GM18499 (cell line): ENCODE data around the gene BCL2L11.

Experiments used
- ATAC-seq: cut with Tn5 transposase; IDR thresholded peaks from one replicate; pipeline ENCODE4 v1.9.1; 2021; ENCODE audit warnings: moderate number of reproducible peaks; ENCODE audit not compliant: insufficient read depth, unreplicated experiment

BCL2L11 gene

DNA sequence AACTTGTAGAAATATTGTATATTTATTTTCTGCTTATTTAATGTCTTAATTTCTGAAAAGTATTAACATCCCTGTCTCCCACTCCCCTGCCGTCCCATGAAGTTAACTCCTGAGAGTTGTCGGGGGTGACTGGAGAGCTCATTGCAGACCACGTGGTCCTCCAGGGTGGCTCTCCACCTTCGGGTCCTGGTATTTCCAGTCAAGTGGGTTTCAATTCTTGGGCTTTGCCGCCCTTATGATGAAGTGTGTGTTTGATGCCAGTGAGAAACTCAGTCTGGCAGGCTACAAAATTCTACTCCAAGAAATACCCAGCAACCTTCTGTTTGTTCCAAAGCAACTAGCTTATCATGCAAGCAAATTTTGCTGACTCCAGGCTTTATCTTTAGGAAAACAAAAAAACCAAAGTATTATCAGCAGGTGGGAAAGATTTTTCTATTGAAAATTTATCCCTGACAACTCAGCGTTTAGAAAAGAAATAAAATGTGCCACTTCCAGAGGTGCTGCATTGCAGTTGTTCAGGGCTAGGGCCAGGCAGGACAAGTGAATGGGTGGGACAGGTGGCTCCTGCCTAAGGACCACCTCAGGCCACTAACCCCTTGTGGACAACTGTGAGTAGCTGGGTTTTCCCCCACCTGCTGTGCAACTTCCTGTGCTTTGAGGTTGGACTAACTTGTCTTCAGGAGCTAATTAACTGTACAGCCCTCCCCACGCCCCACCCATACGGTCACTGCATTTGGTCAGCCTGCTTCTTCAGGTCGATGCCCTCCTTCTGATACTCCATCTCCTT is 46.6 kb downstream of the BCL2L11 start:
- ATAC-seq, result no peak

DNA sequence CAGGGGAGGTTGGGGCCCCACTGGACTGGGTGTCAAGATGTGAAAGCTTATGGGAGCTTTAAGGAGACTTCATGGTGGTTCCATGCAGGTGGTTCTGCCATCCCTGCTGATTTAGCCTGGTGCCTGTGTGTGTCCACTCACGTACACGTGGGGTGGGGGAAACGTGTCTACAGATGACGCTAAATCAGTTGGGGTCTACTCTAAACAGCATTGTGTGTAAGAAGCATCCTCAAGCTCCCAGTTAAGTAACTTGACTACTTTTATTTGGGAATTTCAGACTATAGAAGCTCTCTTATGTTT is 47.1 kb downstream of the BCL2L11 start:
- no peak for ATAC-seq

DNA sequence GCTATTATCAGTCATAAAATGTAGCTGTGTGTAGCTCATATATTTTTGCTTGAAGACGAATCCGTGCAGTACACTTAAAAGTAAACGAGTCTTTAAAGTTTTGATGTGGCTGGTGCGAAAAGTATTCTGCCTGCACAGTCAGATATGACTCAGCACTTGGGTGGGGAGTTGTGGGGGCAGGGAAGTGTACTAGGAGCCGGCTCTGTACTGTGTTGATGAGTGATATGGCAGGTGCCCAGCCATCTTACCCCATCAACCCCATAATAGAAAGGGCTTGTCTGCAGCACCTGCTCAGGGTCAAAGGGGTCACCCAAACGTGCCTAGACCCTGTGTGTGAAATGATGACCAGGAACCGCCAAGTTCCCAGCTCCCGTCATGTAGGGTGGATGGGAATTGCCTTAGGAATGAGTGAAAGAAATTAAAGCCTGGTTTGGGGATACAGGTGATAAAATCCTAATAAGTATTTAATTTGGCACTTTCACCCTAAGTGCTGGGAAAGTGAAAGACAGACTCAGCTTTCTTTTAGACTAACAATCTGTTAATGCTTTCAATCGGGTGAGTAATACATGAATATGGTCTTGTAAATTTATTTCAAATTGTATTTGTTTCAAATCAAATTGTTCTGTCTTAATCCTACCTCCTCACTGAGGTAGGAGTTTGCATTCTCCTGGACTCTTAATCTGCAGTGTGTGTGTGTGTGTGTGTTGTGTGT is 48.0 kb downstream of the BCL2L11 start:
- peak; percentile 42 for ATAC-seq

DNA sequence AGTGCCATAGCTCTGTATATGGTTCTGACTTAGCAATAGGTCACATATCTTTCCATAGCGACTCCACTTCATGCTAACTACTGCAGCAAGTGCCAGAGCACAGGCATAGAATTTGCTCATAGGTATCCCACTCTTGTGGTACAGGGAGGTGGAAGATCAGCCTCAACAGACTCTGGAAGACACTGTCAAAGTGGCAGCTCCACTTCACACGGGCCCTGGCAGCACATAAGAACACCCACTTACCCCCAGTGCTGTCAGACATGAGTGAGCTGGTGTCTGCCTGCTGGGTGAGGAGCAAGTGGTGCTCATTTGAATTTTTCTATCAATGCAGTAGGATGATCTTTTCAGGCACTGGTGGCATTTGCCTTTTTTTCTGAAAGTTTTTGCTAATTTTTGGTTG is 48.6 kb downstream of the BCL2L11 start:
- ATAC-seq, result no peak

DNA sequence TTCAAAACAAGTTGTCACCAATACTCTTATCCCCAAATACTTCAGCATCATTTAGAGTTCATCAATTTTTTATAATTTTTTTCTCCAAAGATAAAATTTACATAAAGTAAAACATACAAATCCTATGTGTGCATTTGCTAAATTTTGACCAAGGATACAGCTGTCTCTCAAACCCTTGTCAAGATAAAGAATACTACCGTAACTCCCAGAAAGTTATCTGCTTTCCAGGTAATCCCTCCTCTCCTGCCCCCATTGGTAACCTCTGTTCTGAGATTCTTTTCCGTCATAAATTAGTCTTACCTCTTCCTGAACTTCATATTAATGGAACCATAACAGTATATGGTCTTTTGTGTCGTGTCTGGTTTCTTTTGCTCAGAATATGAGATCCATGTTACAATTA is 49.2 kb downstream of the BCL2L11 start:
- ATAC-seq, result no peak

DNA sequence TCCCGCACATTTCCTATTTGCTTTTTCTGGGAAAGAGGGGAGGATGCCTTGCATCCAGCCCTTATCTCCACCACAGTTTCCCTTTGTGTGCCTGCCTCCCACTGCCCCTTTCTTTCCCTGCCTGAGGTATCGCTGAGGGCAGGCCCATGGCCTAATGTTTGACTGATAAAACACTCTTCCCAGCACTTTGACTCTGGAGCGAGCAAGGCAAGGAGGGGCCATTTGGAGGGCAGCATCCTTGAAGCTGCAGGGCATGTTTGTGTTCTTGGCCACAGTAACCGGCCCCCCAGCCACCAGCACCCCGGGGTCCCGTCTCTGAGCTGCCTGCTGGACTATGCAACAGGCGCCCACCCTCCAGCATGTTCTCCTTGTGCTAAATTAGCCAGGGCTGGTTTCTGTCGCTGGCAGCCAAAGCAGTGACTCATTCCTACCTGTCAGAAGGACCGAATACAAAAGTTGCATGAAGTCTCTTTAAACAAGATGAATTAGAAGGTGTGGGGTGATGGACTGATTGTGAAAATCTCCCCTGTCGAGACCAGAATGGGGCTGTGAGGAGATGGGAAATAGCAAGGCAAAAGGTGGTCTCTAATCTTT is 50.7 kb downstream of the BCL2L11 start:
- ATAC-seq, result no peak

DNA sequence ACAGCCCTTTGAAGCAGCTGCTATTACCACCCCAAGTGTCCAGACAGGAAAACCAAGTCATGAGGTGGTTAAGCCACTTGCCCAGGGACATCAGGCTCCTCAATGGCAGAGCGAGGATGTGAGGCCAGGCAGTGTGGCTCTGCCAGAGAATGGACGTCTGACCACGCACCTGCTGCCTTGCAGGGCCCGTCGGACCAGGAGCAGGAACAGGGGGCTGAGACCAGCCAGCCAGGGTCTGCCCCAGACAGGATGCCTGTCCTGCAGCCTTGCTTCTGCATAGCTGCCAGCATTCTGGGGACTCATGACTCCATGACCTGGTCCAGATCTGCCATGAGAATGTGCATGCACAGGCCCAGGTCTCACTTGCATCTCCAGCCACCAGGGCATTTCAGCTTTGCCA is 52.0 kb downstream of the BCL2L11 start:
- ATAC-seq, result no peak

DNA sequence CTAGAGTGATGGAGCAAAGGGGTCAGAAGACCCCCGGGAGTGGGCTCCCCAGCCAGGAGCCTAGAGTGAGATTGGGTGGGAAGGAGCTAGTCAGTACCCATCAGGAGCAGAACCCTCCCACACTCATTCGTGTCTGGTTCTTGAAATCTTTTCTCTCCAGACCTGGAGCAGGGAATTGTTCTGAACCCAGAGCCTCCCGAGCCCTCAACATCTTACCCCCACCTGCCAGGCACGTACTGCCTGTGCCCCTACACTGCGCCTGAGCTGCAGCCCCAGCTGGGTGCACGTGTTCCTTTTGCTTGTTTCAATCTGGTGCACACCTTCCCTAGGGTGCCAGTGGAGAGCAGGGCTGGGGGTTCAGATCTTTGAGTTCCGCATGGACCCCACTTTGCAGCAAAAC is 52.6 kb downstream of the BCL2L11 start:
- no peak for ATAC-seq

DNA sequence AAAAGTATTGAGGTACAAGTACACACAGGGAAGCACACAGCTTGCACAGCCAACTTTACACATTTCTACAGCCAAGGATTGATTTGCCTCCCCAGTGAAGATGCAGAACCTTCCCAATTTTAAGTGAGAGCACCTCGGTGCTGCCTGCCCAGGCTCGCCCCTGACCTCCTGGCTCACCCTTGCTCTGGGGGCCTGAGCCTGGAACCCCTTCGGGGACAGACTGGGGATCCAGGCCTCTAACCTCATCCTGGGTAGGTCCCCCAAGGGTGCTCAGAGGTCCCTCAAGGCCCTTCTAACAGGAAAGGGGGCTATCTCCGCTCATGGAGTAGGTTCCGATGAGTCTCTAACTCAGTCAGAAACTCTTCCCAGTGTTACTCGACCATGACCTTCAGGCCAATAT is 53.1 kb downstream of the BCL2L11 start:
- ATAC-seq, result no peak

DNA sequence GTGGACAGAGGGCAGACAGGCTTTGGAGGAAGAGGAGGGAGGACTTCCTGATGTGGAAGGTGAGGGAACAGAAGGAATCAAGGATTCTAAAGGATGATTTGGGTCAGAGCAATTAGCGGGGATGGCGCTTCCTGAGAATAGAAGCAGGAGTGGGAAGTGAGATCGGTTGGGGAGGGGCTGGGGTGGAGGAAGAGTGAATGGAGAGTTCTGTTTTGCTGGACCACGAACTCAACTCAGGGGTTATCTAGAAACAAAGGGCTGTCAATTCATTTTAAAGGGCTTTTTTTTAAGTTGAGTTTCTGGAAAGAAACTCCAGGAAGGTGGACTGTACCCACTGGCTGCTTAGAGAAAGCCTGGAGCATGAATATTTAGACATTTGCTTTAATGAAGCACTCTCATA is 54.9 kb downstream of the BCL2L11 start:
- ATAC-seq, result no peak

DNA sequence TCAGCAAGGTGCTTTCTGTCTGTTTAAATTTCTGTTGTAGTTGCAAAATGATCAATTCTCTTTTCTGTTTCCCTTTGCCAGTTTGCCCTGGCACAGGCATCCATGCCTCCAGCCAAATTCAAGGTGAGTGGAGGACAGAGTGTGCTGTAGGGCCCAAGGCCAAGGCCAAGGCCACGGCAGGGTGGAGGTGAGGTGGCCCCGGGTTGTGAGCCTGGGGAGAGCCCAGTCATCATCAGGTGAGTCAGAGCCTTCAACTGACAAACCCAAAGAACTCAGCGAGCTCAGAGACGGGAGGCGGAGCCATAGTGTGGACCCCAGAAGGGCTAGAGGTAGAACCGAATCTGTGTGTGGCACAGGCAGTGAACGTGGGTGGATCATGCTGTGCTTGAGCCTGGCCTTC is 55.7 kb downstream of the BCL2L11 start:
- no peak for ATAC-seq

DNA sequence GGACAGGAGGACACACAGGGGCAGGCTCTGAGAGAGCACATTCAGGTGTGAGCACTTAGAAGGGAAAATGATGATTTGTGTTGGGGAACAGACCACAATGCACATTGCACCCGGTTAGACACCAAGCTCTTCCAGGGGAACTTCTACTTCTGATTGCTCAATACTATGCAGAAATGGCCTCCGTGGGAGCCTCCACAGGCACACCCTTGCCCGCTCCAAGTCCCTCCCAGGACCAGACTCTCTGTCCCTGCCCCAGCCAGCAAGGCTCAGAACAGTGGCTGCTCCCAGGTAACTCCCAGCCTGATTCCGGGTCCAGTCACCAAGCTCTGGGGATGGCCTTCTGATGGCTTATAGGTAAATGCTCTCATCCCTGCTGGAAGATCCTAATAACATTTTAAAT is 56.2 kb downstream of the BCL2L11 start:
- ATAC-seq, result no peak

DNA sequence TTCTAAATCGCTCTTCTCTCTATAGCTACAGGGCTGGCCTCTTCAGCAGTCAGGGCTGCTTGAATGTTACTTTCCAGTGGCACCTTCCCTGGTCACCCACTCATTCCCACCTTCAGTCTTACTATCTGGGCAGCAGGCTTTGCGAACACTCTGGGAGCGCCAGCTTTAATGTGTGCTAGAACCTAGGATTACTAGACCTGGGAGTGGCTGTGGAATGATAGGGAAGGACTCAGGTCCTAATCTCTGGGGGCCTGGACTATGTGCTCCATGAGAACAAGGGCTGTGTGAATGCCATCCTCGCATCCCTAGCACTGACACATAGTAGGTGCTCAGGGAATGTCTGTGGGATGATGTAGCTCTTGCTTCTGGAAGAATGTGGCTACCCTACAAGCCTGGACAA is 57.6 kb downstream of the BCL2L11 start:
- ATAC-seq, result no peak

DNA sequence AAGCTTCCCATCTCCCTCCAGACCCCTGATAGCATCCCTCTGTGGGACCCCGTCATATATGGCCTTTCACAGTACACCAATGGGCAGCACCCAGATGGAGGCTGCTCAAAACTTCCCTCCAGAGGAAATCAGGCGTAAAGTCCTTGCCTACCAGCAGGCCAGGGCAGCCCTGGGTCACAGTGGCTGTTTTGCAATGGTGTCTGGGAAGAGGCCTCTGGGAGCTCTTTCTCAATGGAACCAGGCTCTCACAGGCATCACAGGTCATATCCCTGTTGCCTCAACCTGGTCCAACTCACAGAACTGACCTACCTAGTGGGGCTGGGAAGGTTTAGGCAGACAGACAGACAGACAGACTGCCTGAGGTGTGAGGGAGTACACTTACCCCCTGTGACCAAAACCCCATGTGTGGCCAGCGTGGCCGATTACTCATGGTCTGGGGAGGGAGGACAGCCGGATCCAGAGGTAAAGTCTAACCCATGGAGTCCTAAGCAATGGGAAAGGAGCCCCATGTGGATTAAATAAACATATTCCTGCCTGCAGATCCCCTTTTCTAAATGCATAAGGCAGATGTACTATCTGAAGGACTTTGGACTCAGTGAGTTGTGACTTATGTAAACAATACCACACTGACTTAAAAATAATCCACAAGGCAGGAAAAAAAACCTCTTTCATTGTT is 58.2 kb downstream of the BCL2L11 start:
- ATAC-seq, result no peak

DNA sequence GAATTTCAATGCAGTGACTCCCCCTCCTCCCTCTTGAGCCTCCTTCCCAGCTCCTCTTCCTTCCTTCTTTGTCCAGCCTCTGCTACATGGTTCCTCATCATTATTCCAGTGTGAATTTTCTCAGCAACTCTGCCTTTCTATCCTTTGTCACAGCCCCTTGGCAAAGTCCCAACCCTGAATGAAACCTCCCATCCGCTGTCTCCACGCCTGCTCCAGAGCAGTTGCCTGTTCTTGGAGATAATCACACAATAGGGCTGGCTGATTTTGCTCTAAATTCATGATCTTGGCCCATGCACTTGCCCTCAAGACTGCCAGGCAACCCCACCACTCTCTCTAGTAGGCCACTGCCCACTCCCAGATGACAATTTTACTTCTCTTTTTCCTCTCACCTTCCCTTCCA is 61.4 kb downstream of the BCL2L11 start:
- ATAC-seq, result no peak

DNA sequence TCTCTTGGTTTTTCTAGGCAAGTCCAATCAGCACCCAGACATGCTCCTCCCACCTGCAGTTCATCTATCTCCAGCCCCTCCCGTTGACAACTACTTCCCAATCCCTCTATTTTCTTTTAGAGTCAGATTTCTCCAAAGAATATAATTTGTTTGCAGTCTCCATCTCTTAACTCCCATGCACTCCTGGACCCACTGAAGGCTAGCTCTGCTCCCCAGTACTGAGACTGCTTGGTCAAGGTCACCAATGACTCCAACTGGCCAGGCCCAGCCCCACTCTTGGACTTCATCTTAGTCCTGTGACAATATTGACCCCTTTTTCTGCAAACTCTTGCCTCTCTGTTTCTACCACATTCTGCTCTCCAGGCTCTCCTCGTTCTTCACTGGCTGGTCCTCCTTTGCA is 62.0 kb downstream of the BCL2L11 start:
- no peak for ATAC-seq

DNA sequence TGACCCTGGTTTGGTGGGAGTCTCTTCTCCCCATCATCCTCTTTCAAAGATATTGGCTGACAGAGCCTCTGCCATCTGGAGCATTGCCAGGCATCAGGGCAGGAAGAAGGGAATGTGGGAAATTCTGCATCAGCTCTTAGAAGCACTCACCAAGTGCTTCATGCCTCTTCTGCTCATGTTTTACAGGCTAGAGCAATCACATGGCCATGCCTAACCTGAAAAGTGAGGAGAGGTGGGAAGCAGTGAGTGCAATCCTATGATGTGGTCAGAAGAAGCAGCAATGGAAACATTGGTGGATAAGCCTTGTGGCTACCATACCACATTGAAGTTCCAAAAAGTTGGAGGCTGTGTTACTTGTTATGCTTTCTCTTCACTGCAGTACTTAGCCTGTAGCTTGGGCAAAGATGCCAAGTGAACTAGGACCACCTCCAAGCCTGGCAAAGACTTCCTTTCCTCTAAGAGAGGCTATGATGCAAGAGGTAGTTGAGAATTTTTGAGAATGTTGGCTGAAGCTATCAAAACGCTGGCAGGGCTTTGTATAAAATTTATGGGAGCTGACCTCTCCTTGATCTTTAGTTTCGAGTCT is 64.1 kb downstream of the BCL2L11 start:
- no peak for ATAC-seq

DNA sequence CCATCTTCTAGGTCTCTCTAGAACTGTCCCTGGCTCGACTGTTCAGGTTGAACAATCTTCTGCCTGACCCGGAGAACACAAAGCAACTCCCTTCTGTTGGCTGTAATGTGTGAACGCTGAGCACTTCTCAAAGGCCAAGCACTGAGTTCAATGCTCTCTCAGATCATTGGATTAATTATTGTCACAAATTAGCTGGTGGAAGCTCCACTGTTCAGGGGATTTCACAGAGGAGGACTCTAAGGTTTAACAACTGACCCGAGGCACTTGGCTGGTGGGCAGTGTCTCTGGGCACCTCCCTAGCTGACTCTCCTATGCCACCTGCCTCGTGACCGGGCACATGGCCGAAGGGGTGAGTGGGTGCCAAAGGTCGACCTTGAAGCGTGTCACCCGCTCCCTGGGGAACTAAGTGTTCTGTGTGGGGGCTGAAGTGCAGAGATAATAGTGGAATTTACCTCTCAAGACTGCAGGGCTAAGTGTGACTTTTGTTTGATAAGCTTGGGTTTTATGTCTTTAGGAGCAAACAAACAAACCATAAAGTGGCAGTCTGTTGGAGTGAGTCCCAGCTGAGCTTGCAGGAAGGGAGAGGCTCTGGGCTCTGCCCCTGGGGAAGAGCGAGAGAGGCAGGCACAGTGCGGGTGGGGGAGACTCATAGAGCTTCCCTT is 64.8 kb downstream of the BCL2L11 start:
- no peak for ATAC-seq

DNA sequence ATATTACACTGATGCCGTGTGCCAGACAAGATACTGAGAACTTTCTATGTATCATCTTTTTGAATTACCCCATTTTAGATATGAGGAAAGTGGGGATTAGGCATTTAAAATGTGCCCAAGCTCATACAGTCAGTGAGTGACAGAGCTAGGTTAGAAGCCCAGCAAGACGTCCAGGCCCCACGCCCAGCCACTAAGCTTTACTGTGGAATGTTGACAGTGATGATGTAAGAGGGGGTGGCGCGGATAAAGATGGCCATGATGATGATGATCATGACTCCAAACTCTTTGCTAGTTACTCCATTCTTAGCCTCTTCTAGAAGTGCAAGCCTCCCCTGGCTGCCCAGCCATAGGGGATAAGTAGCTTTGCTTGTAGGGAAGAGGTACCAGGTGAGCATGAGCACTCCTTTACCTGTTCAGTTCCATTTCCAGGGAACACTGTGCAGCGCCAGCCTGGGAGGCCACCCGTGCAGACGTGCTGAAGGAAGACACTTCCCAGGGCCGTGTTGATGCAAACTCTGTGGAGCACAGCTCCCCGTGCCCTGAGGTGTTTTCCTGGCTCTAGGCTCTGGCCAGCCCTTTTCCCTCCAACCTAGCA is 65.5 kb downstream of the BCL2L11 start:
- no peak for ATAC-seq

DNA sequence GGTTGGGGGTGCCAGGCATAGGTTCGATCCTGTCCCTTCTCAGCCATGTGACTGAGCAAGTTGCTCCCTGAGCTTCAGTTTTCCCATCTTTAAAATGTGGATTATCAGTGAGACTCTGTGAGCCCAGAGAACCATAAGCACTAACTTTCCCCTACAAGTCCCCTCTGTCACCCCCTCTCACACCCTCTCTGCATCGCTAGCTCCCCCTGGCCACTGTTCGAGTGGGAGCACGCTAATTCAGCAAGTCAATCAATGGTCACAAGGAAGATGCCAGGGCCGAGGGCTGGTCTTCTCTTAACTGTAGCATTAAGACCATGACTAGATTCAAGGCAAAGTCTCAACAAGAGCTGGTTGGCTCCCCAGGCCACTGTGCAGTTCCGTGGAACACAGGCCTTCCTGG is 66.2 kb downstream of the BCL2L11 start:
- no peak for ATAC-seq
